ENCODE data around the gene RETREG3. TPM values are rescaled to one million over a fixed set of nuclear protein-coding genes. Genes with fewer than 3 reads are reported as not detected.

RETREG3 gene
- total and polyA plus RNA-seq, 3 experiments from 2014 or later = 39.7 to 109 (median 40.3) TPM

DNA sequence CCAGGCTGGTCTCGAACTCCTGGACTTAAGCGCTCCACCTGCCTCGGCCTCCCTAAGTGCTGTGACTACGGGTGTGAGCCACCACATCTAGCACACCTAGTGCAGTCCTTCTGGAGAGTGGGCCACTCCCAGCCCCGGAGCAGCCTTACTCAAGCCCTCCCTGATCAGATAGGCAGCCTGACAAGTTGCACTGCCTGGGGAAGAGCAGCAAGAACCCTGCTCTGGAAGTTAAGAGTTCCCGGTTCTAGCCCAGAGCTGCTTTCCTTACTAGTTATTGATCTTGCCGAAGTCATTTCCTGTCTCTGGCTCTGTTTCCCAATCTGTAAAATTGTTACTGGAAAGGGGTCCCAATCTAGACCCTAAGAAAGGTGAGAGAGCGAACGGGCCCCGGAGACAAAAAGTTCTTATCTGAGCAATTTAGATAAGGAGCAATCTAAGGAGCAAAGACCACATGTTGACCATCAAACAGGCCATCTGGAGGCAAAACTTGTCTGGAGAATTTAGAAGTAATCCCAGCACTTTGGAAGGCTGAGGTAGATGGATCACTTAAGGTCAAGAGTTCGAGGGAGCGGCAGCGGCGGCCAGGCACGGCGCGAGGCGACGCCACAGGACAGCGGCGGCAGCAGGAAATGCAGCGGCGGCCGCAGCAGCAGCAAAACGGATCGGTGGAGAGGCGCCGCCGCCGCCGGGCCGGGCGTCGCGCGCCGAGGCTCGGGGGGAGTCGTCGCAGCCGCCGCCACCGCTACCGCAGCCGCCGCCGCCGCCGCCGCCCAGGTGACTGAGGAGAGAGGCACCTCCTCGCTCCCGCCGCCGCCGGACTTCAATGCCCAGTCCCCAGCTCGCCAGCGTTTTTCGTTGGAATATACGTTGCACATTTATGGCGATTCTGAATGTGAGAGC is 77.5 kb downstream of the RETREG3 start:
- peaks cover 46 to 53% (median 47%) of the 10 kb centered on the region in 3 donors for H3K4me1 Mint-ChIP-seq
- H3K4me3 Mint-ChIP-seq = peak overlapping the region; percentile 83 to 92 (median 86)

DNA sequence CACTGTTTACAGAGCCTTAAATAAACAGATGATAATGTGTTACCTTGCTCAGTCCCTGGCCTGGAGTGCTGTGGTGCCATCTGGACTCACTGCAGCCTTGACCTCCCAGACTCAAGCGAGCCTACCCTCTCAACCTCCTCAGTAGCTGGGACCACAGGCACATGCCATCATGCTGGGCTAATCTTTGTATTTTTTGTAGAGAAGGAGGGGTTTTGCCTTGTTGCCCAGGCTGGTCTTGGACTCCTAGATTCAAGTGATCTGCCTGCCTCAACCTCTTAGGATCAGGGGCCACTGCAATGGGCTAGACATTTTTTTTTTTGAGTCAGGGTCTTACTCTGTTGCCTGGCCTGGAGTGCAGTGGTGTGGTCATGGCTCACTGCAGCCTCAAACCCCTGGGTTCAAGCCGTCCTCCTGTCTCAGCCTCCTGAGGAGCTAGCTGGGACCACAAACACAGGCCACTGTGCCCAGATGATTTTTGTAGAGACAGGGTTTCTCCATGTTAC is 78.2 kb downstream of the RETREG3 start:
- POLR2A ChIA-PET = interaction anchor here (1.1 to 1.3 kb wide), 2 partner anchors 17 to 23 kb away, joined by 3 read pairs; no protein-coding TSS in a partner anchor
- peak overlapping the region; percentile 83 to 92 (median 86) for H3K4me3 Mint-ChIP-seq
- Histone ChIP-seq H3K36me3 (ENCODE audit: insufficient read depth, low read length) (no peaks in the 10 kb centered on the region), H3K4me3 (ENCODE audit: low read length) (no peak overlapping the region), H3K9me3 (ENCODE audit: low read length) (no peaks in the 10 kb centered on the region), H3K27me3 (ENCODE audit: insufficient read depth, low read length, poor library complexity, severe bottlenecking) (no peaks in the 10 kb centered on the region), H3K27ac (ENCODE audit: low read depth, low read length) (no peak overlapping the region), H3K4me1 (ENCODE audit: insufficient read depth, low read length) (peaks cover 42% of the 10 kb centered on the region)
- H3K4me1 Mint-ChIP-seq = peaks cover 44 to 51% (median 46%) of the 10 kb centered on the region in 3 donors
- H3K36me3 Mint-ChIP-seq = peaks cover 0 to 1% (median 0%) of the 10 kb centered on the region in 3 donors
- peak overlapping the region in 7 of 8 donors; percentile 84 to 92 (median 88) for H3K27ac Mint-ChIP-seq
- no peaks in the 10 kb centered on the region for H3K9me3 Mint-ChIP-seq
- no peaks in the 10 kb centered on the region for H3K27me3 Mint-ChIP-seq
- CTCF ChIA-PET = interaction anchor here (0.9 to 1.8 kb wide), 6 partner anchors 47 to 219 kb away, joined by 3 to 11 read pairs (median 5); partner anchors contain the start of genes CAVIN1, PSMC3IP and STAT3
- no peak for DNase-seq

More for the DNA sequence above, 77.5 kb downstream of the RETREG3 start:
- ChIA-PET POLR2A (interaction anchor here (0.7 to 1.3 kb wide), 2 partner anchors 9 to 17 kb away, joined by 3 read pairs; no protein-coding TSS in a partner anchor), CTCF (interaction anchor here (0.7 to 1.8 kb wide), 5 partner anchors 9 to 47 kb away, joined by 3 to 7 read pairs (median 3); partner anchors contain the start of gene MLX)
- peak overlapping the region; percentile 43 to 92 (median 89) for H3K27ac Mint-ChIP-seq
- Histone ChIP-seq H3K4me1 (ENCODE audit: insufficient read depth, low read length) (peaks cover 44% of the 10 kb centered on the region), H3K27ac (ENCODE audit: low read depth, low read length) (peak overlapping the region; percentile 43), H3K27me3 (ENCODE audit: insufficient read depth, low read length, poor library complexity, severe bottlenecking) (no peaks in the 10 kb centered on the region), H3K36me3 (ENCODE audit: insufficient read depth, low read length) (no peaks in the 10 kb centered on the region), H3K4me3 (ENCODE audit: low read length) (peak overlapping the region; percentile 65), H3K9me3 (ENCODE audit: low read length) (no peaks in the 10 kb centered on the region)
- H3K36me3 Mint-ChIP-seq = peaks cover 0 to 1% (median 0%) of the 10 kb centered on the region in 3 donors
- H3K9me3 Mint-ChIP-seq = no peaks in the 10 kb centered on the region
- peak; percentile 40 to 68 (median 54) for DNase-seq
- no peaks in the 10 kb centered on the region for H3K27me3 Mint-ChIP-seq

Other genes with a start within 250 kb of the RETREG3 start
- gene STAT3, start 220.9 kb downstream of the RETREG3 start, total RNA-seq = 100 to 1,000 TPM; 148 to 155 TPM
- gene STAT3, start 220.9 kb downstream of the RETREG3 start, polyA plus RNA-seq = 166 TPM
- under 1 TPM; 0.18 to 0.22 TPM for gene CAVIN1, start 186.1 kb downstream of the RETREG3 start, total RNA-seq
- gene CAVIN1, start 186.1 kb downstream of the RETREG3 start, polyA plus RNA-seq = not detected
- 1 to 10 TPM; 3.0 to 3.6 TPM for gene ATP6V0A1, start 150.5 kb downstream of the RETREG3 start, total RNA-seq
- 5.5 TPM for gene ATP6V0A1, start 150.5 kb downstream of the RETREG3 start, polyA plus RNA-seq
- gene NAGLU, start 73.1 kb downstream of the RETREG3 start, total RNA-seq = 10 to 100 TPM; 15.8 to 17.4 TPM
- gene NAGLU, start 73.1 kb downstream of the RETREG3 start, polyA plus RNA-seq = 17.0 TPM
- under 1 TPM; 0.29 to 0.37 TPM for gene HSD17B1, start 56.5 kb downstream of the RETREG3 start, total RNA-seq
- 0.48 TPM for gene HSD17B1, start 56.5 kb downstream of the RETREG3 start, polyA plus RNA-seq
- gene COASY, start 47.2 kb downstream of the RETREG3 start, total RNA-seq = 100 to 1,000 TPM; 103 to 107 TPM
- gene COASY, start 47.2 kb downstream of the RETREG3 start, polyA plus RNA-seq = 65.6 TPM
- gene MLX, start 42.3 kb downstream of the RETREG3 start, total RNA-seq = 10 to 100 TPM; 61.8 to 62.3 TPM
- gene MLX, start 42.3 kb downstream of the RETREG3 start, polyA plus RNA-seq = 52.1 TPM
- 10 to 100 TPM; 35.9 to 36.2 TPM for gene PSMC3IP, start 31.6 kb downstream of the RETREG3 start, total RNA-seq
- 0.83 TPM for gene PSMC3IP, start 31.6 kb downstream of the RETREG3 start, polyA plus RNA-seq
- gene TUBG1, start 309 bp upstream of the RETREG3 start, total RNA-seq = 100 to 1,000 TPM; 112 to 119 TPM
- gene TUBG1, start 309 bp upstream of the RETREG3 start, polyA plus RNA-seq = 11.1 TPM
- gene TUBG2, start 49.9 kb upstream of the RETREG3 start, total RNA-seq = 10 to 100 TPM; 10.6 to 11.6 TPM
- gene TUBG2, start 49.9 kb upstream of the RETREG3 start, polyA plus RNA-seq = 3.4 TPM
- under 1 TPM; 0.38 to 0.70 TPM for gene PLEKHH3, start 67.6 kb upstream of the RETREG3 start, total RNA-seq
- not detected for gene PLEKHH3, start 67.6 kb upstream of the RETREG3 start, polyA plus RNA-seq
- under 1 TPM; 0.18 to 0.20 TPM for gene CCR10, start 72.5 kb upstream of the RETREG3 start, total RNA-seq
- 1.9 TPM for gene CCR10, start 72.5 kb upstream of the RETREG3 start, polyA plus RNA-seq
- 1 to 10 TPM; 1.2 to 1.7 TPM for gene CNTNAP1, start 73.2 kb upstream of the RETREG3 start, total RNA-seq
- 1.1 TPM for gene CNTNAP1, start 73.2 kb upstream of the RETREG3 start, polyA plus RNA-seq
- 10 to 100 TPM; 40.8 to 42.6 TPM for gene EZH1, start 135.7 kb upstream of the RETREG3 start, total RNA-seq
- gene EZH1, start 135.7 kb upstream of the RETREG3 start, polyA plus RNA-seq = 37.2 TPM
- not detected for gene RAMP2, start 151.9 kb upstream of the RETREG3 start, total RNA-seq
- gene RAMP2, start 151.9 kb upstream of the RETREG3 start, polyA plus RNA-seq = not detected
- 100 to 1,000 TPM; 101 to 108 TPM for gene VPS25, start 164.1 kb upstream of the RETREG3 start, total RNA-seq
- gene VPS25, start 164.1 kb upstream of the RETREG3 start, polyA plus RNA-seq = 63.8 TPM
- gene WNK4, start 171.2 kb upstream of the RETREG3 start, total RNA-seq = under 1 TPM; 0.18 to 0.55 TPM
- gene WNK4, start 171.2 kb upstream of the RETREG3 start, polyA plus RNA-seq = not detected
- gene COA3, start 189.3 kb upstream of the RETREG3 start, total RNA-seq = 10 to 100 TPM; 55.5 to 60.8 TPM
- gene COA3, start 189.3 kb upstream of the RETREG3 start, polyA plus RNA-seq = 132 TPM
- gene CNTD1, start 189.5 kb upstream of the RETREG3 start, total RNA-seq = not detected
- gene CNTD1, start 189.5 kb upstream of the RETREG3 start, polyA plus RNA-seq = 0.15 TPM
- 10 to 100 TPM; 89.2 to 90.6 TPM for gene BECN1, start 214.9 kb upstream of the RETREG3 start, total RNA-seq
- 147 TPM for gene BECN1, start 214.9 kb upstream of the RETREG3 start, polyA plus RNA-seq
- gene PSME3, start 224.0 kb upstream of the RETREG3 start, total RNA-seq = 100 to 1,000 TPM; 243 to 244 TPM
- gene PSME3, start 224.0 kb upstream of the RETREG3 start, polyA plus RNA-seq = 136 TPM
- gene AOC2, start 235.2 kb upstream of the RETREG3 start, total RNA-seq = 1 to 10 TPM; 2.4 to 2.7 TPM
- 0.09 TPM for gene AOC2, start 235.2 kb upstream of the RETREG3 start, polyA plus RNA-seq
- gene AOC3, start 241.8 kb upstream of the RETREG3 start, total RNA-seq = 1 to 10 TPM; 1.0 to 1.3 TPM
- not detected for gene AOC3, start 241.8 kb upstream of the RETREG3 start, polyA plus RNA-seq